Measurements from ENCODE around the gene PCCA. TPM values are rescaled to one million over a fixed set of nuclear protein-coding genes. Genes with fewer than 3 reads are reported as not detected.

The PCCA gene
- total and polyA plus RNA-seq, 4 donors = 17.7 to 37.4 (median 22.6) TPM

DNA sequence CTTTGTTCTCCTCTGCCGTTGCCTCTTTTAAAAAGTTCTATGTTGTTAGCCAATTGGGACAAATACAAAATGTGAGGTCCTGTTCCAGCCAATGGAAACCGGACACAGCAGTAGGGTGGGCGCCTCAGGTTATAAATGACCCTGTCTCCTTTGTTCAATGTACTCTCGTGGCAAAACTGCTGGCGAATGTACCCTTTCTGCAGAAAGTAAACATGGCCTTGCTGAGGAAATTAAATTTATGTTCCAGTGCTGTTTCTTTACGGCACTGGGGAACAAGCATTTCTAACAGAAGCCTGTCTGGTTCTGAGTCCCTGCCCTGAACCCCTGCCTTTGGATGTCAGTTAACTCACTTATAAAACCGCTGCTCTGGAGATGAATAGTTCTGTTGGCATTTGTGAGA lies 140.7 kb downstream of the PCCA start:
- no peaks in the 10 kb centered on the region for H3K4me1 ChIP-seq (ENCODE audit: control insufficient read depth in 1 of 2, insufficient read depth in 2 of 2, low read length in 2 of 2)
- intact Hi-C loops (cut with DNase I) = loop anchor here in 1 of 2 donors (5.0 kb wide), 1 partner anchor 572 kb away; no protein-coding TSS in a partner anchor
- H3K9me3 ChIP-seq (ENCODE audit: control insufficient read depth, low read length) = no peaks in the 10 kb centered on the region
- WGBS, 2 donors = 89 to 91% methylated on average over 7 of the region's 7 CpGs
- ATAC-seq (ENCODE audit: low FRiP score) (no peak), DNase-seq (no peak)
- no peaks in the 10 kb centered on the region for H3K36me3 ChIP-seq (ENCODE audit: control insufficient read depth in 1 of 2, insufficient read depth in 2 of 2, low read length in 1 of 2)
- no peak overlapping the region for H3K4me3 ChIP-seq (ENCODE audit: low read length in 2 of 2)
- H3K27me3 ChIP-seq (ENCODE audit: control insufficient read depth in 1 of 2, insufficient read depth in 2 of 2, low read length in 1 of 2) = no peaks in the 10 kb centered on the region
- H3K27ac ChIP-seq (ENCODE audit: low read depth in 1 of 2, low read length in 2 of 2) = no peak overlapping the region

DNA sequence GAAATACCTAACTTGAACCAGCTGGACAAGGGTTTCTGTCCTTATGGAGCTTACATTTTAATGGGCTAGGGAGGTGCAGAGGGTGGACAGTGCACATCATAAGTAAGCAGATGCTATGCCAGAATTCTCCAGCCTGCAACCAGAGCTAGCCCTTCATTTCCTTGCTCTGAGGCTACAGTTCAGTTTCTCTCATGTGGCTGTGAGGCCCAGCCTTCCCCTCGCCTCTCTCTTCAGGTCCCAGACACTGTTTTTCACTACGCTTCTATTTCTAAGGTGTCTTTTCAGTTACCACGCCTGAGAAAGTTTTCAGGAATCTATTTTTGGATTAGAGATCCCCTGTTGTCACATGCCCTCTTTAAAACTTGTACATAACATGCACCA lies 141.9 kb downstream of the PCCA start:
- ATAC-seq (ENCODE audit: low FRiP score) (no peak), DNase-seq (no peak)
- Histone ChIP-seq H3K27me3 (ENCODE audit: control insufficient read depth in 1 of 2, insufficient read depth in 2 of 2, low read length in 1 of 2) (no peaks in the 10 kb centered on the region), H3K4me1 (ENCODE audit: control insufficient read depth in 1 of 2, insufficient read depth in 2 of 2, low read length in 2 of 2) (no peaks in the 10 kb centered on the region), H3K27ac (ENCODE audit: low read depth in 1 of 2, low read length in 2 of 2) (no peak overlapping the region), H3K4me3 (ENCODE audit: low read length in 2 of 2) (no peak overlapping the region), H3K9me3 (ENCODE audit: control insufficient read depth, low read length) (no peaks in the 10 kb centered on the region), H3K36me3 (ENCODE audit: control insufficient read depth in 1 of 2, insufficient read depth in 2 of 2, low read length in 1 of 2) (no peaks in the 10 kb centered on the region)
- WGBS, 2 donors = 88 to 89% methylated on average over 3 of the region's 3 CpGs
- intact Hi-C loops (cut with DNase I) = loop anchor here in 1 of 2 donors (5.0 kb wide), 1 partner anchor 573 kb away; no protein-coding TSS in a partner anchor

DNA sequence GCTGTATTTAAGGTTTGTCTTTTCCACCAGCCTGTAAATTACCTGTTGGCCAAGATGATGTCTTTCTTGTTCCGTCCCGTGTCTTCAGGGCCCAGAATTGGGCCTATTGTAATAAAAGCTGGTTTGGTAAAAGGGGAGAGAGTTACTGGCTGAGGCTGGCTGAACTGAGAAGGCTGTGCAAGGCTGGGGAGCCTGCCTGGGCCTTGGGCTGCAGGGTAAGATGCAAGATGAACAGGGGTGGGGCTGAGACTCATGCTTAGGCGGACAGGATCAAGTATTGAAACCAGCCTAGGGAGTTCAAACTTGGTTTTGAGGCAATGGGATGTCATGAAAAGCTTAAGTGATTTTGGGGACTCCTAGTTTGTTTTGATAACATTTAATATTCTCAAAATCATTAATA lies 142.3 kb downstream of the PCCA start:
- Histone ChIP-seq H3K4me1 (ENCODE audit: control insufficient read depth in 1 of 2, insufficient read depth in 2 of 2, low read length in 2 of 2) (no peaks in the 10 kb centered on the region), H3K36me3 (ENCODE audit: control insufficient read depth in 1 of 2, insufficient read depth in 2 of 2, low read length in 1 of 2) (no peaks in the 10 kb centered on the region), H3K4me3 (ENCODE audit: low read length in 2 of 2) (no peak overlapping the region), H3K27ac (ENCODE audit: low read depth in 1 of 2, low read length in 2 of 2) (no peak overlapping the region), H3K27me3 (ENCODE audit: control insufficient read depth in 1 of 2, insufficient read depth in 2 of 2, low read length in 1 of 2) (no peaks in the 10 kb centered on the region), H3K9me3 (ENCODE audit: control insufficient read depth, low read length) (no peaks in the 10 kb centered on the region)
- DNase-seq (no peak), ATAC-seq (ENCODE audit: low FRiP score) (no peak)
- intact Hi-C loops (cut with DNase I) = loop anchor here in 1 of 2 donors (5.0 kb wide), 1 partner anchor 574 kb away; no protein-coding TSS in a partner anchor
- 98% methylated on average over 3 of the region's 3 CpGs for WGBS, 2 donors

DNA sequence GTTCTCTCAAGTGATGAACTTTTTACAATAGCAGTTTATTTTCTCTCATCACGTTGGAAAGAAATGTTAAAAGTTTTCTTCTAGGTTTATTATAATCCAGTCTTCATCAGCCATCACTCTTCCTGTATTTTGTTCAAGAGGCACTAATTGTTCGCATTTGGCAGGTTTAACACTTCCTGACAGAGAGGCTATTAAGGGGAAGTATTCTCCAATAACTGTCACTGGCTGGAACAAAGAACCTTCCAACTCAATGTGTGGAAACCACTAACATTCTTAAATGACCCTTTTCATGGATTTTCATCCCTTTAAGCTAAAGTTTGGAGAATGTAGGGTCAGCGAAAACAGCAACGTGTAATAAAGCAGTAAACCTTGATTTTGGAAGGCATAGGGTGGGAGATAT lies 145.1 kb downstream of the PCCA start:
- H3K4me1 ChIP-seq (ENCODE audit: control insufficient read depth in 1 of 2, insufficient read depth in 2 of 2, low read length in 2 of 2) = no peaks in the 10 kb centered on the region
- no peak overlapping the region for H3K27ac ChIP-seq (ENCODE audit: low read depth in 1 of 2, low read length in 2 of 2)
- ATAC-seq (ENCODE audit: low FRiP score) (no peak), DNase-seq (no peak)
- WGBS, 2 donors = 85 to 88% methylated on average over 4 of the region's 4 CpGs
- H3K4me3 ChIP-seq (ENCODE audit: low read length in 2 of 2) = no peak overlapping the region
- intact Hi-C loops (cut with DNase I) = loop anchor here in 1 of 2 donors (5.0 kb wide), 1 partner anchor 577 kb away; no protein-coding TSS in a partner anchor
- H3K9me3 ChIP-seq (ENCODE audit: control insufficient read depth, low read length) = no peaks in the 10 kb centered on the region
- no peaks in the 10 kb centered on the region for H3K36me3 ChIP-seq (ENCODE audit: control insufficient read depth in 1 of 2, insufficient read depth in 2 of 2, low read length in 1 of 2)
- no peaks in the 10 kb centered on the region for H3K27me3 ChIP-seq (ENCODE audit: control insufficient read depth in 1 of 2, insufficient read depth in 2 of 2, low read length in 1 of 2)

DNA sequence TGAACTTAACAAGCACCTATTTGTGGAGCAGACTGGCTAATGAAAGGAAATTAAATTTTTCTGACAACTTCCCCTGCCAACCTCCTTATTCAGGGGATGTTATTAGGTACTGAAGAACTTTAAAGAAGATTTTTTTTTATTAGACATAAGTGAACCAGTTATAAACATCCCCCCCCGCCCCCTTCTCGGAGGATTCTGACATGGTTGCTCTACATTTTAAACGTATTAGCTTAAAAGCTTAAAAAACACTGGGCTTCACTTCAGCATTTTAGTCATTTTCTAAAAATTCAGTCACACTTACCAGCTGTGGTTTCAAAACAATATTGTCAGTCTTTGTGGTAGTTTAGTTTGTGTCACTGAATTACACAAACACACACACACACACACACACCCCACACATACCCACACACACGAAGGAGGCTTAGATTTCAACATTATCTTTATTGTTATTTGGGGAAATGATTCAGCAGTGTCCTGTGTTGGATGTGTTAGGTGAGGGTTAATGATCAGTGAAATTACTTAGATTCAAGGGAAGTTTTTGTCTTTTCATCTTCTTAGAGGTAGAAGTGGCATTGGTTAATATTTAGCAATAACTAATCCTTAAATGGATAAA lies 145.7 kb downstream of the PCCA start:
- H3K4me1 ChIP-seq (ENCODE audit: control insufficient read depth in 1 of 2, insufficient read depth in 2 of 2, low read length in 2 of 2) = no peaks in the 10 kb centered on the region
- WGBS, 2 donors = 63 to 65% methylated on average over 4 of the region's 4 CpGs
- H3K36me3 ChIP-seq (ENCODE audit: control insufficient read depth in 1 of 2, insufficient read depth in 2 of 2, low read length in 1 of 2) = no peaks in the 10 kb centered on the region
- no peaks in the 10 kb centered on the region for H3K27me3 ChIP-seq (ENCODE audit: control insufficient read depth in 1 of 2, insufficient read depth in 2 of 2, low read length in 1 of 2)
- no peak for ATAC-seq (ENCODE audit: low FRiP score)
- H3K27ac ChIP-seq (ENCODE audit: low read depth in 1 of 2, low read length in 2 of 2) = no peak overlapping the region
- H3K9me3 ChIP-seq (ENCODE audit: control insufficient read depth, low read length) = no peaks in the 10 kb centered on the region
- intact Hi-C loops (cut with DNase I) = loop anchor here (5.0 kb wide), 2 partner anchors 317 to 577 kb away; no protein-coding TSS in a partner anchor
- no peak overlapping the region for H3K4me3 ChIP-seq (ENCODE audit: low read length in 2 of 2)
- no peak for DNase-seq

DNA sequence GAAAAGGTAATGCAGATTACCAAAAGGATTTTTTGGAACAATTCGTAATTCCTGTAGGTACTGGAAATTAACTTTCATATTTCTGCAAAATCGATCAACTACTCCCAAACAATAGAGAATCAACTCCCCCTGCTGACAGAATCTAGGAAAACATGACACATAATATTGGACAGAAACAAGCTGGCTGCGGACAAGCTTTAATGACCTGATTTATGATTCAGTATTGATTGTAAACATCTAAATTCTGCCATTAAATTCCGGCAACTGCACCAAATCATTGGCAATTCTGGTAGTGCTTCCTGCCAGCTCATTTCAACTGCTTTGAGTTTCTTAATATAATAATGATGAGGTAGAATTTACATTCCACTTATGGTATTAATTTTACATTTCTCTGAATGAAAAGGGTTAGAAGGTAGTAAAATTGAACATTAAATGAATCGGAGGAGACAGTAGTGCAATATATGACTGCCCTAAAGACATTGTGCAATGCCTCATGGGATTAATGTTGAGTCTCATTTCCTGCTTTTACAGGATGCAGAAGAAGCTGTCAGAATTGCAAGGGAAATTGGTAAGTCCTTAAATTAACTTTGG lies 146.5 kb downstream of the PCCA start:
- intact Hi-C loops (cut with DNase I) = loop anchor here in 1 of 2 donors (5.0 kb wide), 2 partner anchors 318 to 578 kb away; no protein-coding TSS in a partner anchor
- ATAC-seq (ENCODE audit: low FRiP score) = no peak
- H3K36me3 ChIP-seq (ENCODE audit: control insufficient read depth in 1 of 2, insufficient read depth in 2 of 2, low read length in 1 of 2) = no peaks in the 10 kb centered on the region
- no peak for DNase-seq
- no peaks in the 10 kb centered on the region for H3K27me3 ChIP-seq (ENCODE audit: control insufficient read depth in 1 of 2, insufficient read depth in 2 of 2, low read length in 1 of 2)
- H3K9me3 ChIP-seq (ENCODE audit: control insufficient read depth, low read length) = no peaks in the 10 kb centered on the region
- WGBS, 2 donors = 41 to 54% methylated on average over 5 of the region's 5 CpGs
- no peaks in the 10 kb centered on the region for H3K4me1 ChIP-seq (ENCODE audit: control insufficient read depth in 1 of 2, insufficient read depth in 2 of 2, low read length in 2 of 2)
- no peak overlapping the region for H3K4me3 ChIP-seq (ENCODE audit: low read length in 2 of 2)
- no peak overlapping the region for H3K27ac ChIP-seq (ENCODE audit: low read depth in 1 of 2, low read length in 2 of 2)

DNA sequence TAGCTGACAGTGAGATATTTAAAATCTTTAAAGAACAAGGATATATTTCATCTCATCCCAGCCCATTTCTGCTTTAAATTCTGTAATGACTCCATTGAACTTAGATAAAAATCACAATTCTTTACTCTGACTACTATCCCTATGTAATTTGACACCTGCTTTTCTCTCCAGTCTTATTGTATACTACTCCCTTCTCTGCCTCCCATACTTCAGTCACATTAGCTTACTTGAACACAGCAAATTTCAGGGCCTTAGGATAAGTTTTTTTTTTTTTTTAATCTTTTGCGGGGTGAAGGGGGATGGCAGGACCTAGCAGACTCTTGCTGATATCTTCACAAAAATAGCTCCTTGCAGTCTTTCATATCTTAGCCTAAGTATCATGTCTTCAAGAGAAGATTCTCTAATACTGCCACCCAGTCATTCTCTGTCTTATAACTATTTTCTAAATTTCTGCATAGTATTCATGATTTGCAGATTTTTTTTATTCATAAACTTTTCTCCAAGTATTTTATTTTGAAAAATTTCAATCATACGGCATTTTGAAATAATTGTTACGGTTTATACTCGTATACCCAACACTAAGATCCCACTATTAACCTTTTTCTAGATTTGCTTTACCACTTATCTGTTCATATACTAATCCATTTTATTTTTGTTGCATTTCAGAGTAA lies 151.4 kb downstream of the PCCA start:
- intact Hi-C loops (cut with DNase I) = no loop called here
- Histone ChIP-seq H3K9me3 (ENCODE audit: control insufficient read depth, low read length) (no peaks in the 10 kb centered on the region), H3K36me3 (ENCODE audit: control insufficient read depth in 1 of 2, insufficient read depth in 2 of 2, low read length in 1 of 2) (no peaks in the 10 kb centered on the region), H3K4me3 (ENCODE audit: low read length in 2 of 2) (no peak overlapping the region), H3K27me3 (ENCODE audit: control insufficient read depth in 1 of 2, insufficient read depth in 2 of 2, low read length in 1 of 2) (no peaks in the 10 kb centered on the region), H3K27ac (ENCODE audit: low read depth in 1 of 2, low read length in 2 of 2) (no peak overlapping the region), H3K4me1 (ENCODE audit: control insufficient read depth in 1 of 2, insufficient read depth in 2 of 2, low read length in 2 of 2) (peaks cover 0 to 2% of the 10 kb centered on the region in 2 donors)
- WGBS, 2 donors = 98 to 99% methylated on average over 4 of the region's 4 CpGs
- ATAC-seq (ENCODE audit: low FRiP score) (no peak), DNase-seq (no peak)

DNA sequence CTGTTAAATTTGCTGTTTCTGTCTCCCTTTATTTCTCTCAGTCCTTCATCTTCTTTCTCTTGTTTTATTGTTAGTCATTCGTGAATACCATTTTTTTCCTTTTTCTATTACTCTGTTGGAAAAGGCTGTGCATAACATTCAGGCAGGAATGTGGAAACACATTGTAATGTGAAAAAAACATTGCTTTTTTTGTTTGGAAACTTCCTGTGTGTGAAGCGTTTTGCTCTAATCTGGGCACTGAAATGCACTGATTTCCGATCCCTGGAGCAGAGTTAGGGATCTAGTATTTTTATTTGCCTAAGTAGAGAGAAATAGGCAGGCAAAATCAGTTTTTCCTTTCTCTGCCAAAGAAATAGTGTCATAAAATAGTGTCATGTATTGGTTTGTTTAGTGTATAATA lies 155.5 kb downstream of the PCCA start:
- 13 to 15% methylated on average over 3 of the region's 3 CpGs for WGBS, 2 donors
- Histone ChIP-seq H3K27me3 (ENCODE audit: control insufficient read depth in 1 of 2, insufficient read depth in 2 of 2, low read length in 1 of 2) (no peaks in the 10 kb centered on the region), H3K4me1 (ENCODE audit: control insufficient read depth in 1 of 2, insufficient read depth in 2 of 2, low read length in 2 of 2) (peaks cover 0 to 2% of the 10 kb centered on the region in 2 donors), H3K36me3 (ENCODE audit: control insufficient read depth in 1 of 2, insufficient read depth in 2 of 2, low read length in 1 of 2) (no peaks in the 10 kb centered on the region), H3K27ac (ENCODE audit: low read depth in 1 of 2, low read length in 2 of 2) (no peak overlapping the region), H3K9me3 (ENCODE audit: control insufficient read depth, low read length) (no peaks in the 10 kb centered on the region), H3K4me3 (ENCODE audit: low read length in 2 of 2) (no peak overlapping the region)
- no peak for DNase-seq
- intact Hi-C loops (cut with DNase I) = no loop called here
- no peak for ATAC-seq (ENCODE audit: low FRiP score)

All from aorta (tissue), 5 donors.